Choroid plexus epithelial cell (primary cell): ENCODE results near the gene FAM83G.
A peak's percentile ranks its signal among the peaks of the same experiment; 100 is the strongest.

Source experiments
- DNase-seq: peaks from one replicate; pipeline ENCODE4 v3.0.0-alpha.2; 2010; ENCODE audit warnings: low read depth
- H3K4me3 ChIP-seq: 2 replicates; pipeline ENCODE4 v1.5.1; 2011; ENCODE audit warnings: low read depth, mild to moderate bottlenecking, control low read depth, low read length, moderate library complexity
- TF ChIP-seq, protein P1 (sequence below): conservative IDR thresholded peaks from 2 replicates; pipeline ENCODE4 v1.5.1; 2011; ENCODE audit warnings: low read depth, mild to moderate bottlenecking, control low read depth, inconsistent platforms, low read length, moderate library complexity

FAM83G gene

DNA sequence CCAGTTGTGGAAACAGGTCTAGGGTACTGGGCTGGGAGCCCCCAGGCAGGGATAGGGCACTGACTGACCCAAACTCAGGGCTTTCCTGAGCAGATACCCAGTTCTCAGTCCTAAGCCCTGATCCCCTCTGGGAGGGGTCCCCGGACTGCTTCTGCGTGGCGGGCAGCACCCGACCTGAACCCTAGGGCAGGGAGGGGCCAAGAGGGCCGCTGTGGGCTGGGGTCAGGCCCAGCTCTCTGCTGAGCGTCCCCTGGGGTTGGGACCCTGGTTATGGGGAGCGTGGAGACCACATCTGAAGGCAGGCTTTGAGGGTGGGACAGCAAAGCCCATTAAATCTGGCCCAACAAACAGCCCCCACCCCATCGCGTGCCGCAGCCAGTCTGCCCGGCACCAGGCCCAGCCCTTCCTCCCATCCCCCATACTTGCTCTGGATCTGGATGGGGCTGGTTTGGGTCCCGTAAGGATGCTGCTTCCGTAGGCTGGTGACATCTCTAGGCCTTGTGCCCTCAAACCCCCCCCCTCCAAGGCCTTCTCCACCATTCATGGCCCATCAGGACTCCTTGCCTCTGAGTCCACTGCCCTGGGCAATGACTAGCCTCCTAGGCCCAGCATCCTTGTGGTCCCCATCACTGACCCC lies 691 bp upstream of the FAM83G start:
- H3K4me3 ChIP-seq: peak overlapping the region; percentile 67
- TF ChIP-seq, protein P1, sequence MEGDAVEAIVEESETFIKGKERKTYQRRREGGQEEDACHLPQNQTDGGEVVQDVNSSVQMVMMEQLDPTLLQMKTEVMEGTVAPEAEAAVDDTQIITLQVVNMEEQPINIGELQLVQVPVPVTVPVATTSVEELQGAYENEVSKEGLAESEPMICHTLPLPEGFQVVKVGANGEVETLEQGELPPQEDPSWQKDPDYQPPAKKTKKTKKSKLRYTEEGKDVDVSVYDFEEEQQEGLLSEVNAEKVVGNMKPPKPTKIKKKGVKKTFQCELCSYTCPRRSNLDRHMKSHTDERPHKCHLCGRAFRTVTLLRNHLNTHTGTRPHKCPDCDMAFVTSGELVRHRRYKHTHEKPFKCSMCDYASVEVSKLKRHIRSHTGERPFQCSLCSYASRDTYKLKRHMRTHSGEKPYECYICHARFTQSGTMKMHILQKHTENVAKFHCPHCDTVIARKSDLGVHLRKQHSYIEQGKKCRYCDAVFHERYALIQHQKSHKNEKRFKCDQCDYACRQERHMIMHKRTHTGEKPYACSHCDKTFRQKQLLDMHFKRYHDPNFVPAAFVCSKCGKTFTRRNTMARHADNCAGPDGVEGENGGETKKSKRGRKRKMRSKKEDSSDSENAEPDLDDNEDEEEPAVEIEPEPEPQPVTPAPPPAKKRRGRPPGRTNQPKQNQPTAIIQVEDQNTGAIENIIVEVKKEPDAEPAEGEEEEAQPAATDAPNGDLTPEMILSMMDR: no peak
- no peak for DNase-seq

DNA sequence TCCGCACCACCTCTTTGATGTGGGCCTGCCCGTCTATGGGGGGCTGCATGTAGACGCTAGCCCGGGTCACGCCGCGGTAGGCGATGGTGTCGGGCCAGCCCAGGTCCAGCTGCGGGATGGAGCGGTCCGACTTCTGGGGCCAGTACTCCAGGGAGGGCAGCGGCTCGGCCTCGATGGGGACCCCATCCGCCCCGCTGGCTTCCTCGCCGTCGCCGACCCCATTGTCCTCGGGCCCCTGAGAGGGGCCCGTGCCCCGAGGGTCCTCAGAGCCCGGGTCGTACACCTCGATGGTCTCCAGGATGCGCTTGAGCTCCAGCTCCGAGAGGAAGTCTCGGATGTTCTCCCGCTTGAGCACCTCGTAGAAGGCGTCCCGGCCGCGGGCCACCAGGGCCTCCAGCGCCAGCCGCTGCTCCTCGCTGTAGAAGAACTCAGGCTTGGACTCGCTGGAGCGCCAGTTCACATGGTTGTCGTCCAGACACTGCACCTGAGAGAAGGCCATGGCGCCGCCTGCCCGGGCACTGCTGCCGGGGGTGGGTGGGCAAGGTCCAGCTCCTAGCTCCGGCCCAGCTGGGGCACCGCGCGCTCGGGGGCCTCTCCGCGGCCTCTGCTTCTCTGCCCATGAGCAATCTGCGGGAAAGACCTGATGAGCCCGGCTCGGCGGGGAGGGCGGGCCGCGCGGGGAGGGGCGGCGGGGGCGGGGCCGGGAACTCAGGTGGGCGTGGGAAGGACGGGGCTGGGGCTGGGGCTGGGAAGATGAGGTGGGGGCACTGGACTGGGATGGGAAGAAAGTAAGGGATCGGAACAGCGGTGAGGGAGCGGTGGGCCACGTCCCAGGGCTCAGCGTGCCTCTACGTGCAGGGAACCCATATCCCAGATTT lies 782 bp downstream of the FAM83G start:
- TF ChIP-seq, protein P1: no peak
- DNase-seq: peak; percentile 42

DNA sequence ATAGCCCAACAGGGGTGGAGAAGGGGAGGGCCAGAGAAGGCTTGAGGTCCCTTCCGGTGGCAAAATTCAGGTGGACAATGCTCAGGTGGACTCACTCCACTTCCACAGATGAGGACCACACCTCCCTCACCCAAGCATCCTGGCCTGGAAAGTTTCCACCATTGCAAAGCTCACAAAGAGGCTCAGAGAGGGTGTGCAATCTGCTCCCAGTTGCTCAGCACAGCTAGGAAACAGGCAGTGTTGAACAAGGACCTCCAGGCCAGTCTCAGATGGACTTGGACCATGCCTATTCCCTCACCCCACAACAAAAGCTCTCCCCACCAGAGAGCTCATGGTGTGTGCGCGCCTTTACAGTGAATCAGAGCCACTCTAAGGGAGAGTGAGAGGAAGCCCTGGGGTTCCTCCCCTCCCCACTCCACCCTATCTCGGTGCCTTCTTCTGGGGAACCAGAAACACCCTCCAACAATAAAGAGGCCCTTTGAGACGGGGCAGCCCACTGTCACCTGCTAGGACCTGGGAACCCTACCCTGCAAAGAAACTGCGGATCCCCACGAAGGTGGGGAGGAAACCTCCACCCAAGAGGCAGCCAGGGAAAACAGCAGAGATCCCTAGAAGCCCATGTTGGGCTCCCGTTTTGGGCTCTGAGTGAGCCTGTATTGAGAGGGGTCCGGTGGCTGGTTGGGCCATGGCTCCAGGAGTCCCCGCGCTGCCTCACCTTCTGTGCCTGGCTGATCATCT lies 1.6 kb downstream of the FAM83G start:
- H3K4me3 ChIP-seq: peak overlapping the region; percentile 67
- TF ChIP-seq, protein P1: no peak
- peak; percentile 69 for DNase-seq

More for the DNA sequence above, 782 bp downstream of the FAM83G start:
- peak overlapping the region; percentile 67 for H3K4me3 ChIP-seq

DNA sequence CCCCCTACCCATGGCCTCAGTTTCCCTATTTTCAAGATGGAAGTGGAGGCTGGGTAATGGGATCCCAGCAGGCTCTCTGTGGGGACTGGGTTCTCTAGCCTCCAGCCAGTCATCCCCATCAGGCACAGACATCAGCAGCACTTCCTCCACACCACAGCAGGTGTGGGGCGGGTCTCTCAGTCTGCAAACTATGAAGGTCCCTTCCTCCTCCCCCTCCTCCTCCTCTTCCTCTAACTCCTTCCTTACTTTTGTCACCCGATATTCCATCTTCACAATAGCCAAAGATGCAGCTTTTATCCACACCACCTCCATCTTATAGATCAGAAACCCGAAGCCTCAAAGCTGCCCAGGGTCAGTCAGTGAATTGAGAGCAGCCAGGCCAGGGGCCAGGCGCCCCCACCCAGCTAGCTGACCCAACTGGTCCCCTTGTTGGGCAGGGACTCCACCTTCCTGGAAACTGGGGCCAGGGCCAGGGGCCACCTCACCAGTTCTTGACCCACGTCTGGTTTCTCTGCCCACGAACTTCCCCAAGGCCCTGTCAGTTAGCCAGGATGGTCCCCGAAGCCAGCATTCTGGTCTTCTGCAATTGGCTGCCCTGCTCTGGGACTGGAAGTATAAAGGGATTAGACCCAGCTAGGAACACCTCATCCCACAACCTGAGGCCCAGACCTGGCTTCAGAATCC lies 2.5 kb downstream of the FAM83G start:
- DNase-seq: no peak
- TF ChIP-seq, protein P1: no peak
- no peak overlapping the region for H3K4me3 ChIP-seq

DNA sequence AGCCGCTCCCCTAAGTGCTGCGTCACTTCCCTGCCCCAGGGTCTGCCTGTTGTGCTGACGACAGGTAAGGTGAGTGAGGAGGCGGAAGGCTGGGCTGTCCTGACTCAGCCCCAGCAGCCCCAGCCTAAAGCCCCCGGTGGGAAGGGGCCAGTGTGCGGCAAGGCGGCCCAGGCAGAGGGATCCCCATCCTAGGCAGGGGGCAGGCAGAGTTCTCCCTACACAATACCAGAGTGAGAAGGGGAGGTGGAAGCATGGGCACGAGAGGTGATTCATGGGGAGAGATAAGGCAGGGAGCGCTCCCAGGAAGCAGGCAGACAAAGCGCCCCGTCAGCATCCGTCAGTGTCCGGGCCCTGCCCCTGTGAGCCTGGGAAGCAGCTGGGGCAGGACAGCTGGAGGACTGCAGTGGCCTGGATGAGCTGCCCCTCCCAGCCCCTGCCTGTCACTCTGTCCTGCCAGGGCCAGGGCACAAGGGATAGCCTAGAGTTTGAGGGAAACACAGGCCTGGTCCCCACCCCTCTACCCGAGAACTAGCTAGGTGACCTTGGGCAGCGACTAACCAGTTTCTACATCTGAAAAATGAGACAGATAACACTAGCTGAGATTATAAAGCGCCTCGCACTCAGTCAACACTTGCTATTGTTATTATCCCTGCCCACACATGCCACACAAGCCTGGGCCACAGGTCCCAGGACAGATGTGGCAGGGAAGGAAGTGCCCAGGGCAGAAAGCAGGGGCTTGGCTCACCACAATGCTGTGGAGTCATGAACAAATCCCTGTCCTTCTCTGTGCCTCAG lies 3.8 kb downstream of the FAM83G start:
- H3K4me3 ChIP-seq: no peak overlapping the region
- TF ChIP-seq, protein P1: no peak
- peak; percentile 56 for DNase-seq

DNA sequence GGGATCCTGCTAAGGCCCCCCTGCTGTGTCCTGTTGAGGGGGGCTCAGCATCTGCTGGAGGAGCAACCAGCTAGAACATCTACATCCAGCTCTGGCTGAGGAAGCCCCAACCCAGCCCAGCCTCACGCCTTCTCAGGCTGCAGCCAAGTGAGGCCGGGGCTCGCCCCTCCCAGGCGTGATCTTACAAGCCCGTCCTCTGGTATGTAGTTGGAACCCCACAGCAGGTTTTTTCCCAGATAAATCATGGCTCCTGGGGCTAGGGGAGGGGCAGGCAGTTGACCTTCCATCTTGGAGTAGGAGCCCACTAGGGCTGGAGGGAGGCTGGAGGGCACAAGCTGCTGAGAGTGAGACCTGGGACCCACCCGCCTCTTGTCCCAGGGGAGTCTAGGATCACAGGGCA lies 4.7 kb downstream of the FAM83G start:
- no peak for DNase-seq
- TF ChIP-seq, protein P1: no peak
- H3K4me3 ChIP-seq: no peak overlapping the region
